Measurements from ENCODE around the gene SUN2. TPM values are rescaled to one million over a fixed set of nuclear protein-coding genes. Genes with fewer than 3 reads are reported as not detected.
A peak's percentile ranks its signal among the peaks of the same experiment; 100 is the strongest.

The SUN2 gene
- total and polyA plus RNA-seq, 9 donors: 21.2 to 311 (median 181) TPM

DNA sequence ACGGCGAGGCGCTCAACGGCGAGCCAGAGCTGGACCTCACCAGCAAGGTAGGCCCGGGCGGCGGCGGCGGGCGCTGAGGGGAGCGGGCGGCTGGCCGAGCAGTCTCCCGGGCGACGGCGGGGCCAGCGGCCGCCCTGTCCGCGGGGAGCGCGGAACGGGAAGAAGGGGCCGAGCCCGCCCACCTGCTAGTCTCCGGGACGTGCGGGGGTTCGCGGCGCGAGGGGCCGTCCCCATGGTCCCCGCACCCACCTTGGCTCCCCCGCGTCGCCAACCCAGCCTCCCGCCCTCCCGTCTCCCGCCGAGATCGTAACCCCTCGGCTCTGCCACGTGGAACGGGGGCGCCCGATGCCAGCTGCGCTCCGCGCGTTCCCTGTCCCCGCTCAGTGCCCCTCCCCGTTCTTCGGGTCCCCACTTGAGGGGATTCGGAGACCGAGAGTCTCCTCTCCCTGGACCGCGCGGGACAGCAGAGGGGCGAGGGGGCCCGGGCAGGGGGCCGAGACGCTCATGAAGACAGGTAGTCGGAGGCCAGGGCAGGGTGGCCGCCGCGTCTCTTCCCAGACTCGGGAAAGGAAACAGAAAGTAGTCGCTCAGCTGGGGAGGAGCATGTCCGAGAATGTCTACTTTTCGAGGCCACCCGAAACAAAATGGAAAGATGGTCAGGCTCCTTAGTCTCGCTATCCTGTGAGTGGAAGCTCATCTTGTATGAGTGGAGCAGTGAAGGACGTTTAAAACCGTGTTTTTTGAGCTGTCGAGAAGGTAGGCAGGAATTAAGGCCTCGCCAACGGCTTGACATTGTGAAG, 49.5 kb downstream of the SUN2 start:
- WGBS, 3 donors: 0 to 1% (median 0%) methylated on average over 39 to 80 of the region's 80 CpGs
- peak overlapping the region; percentile 89 for H3K4me3 ChIP-seq
- no peaks in the 10 kb centered on the region for H3K9me3 ChIP-seq
- no peaks in the 10 kb centered on the region for H3K36me3 ChIP-seq
- H3K4me1 ChIP-seq (ENCODE audit: insufficient read depth): peaks cover 7% of the 10 kb centered on the region
- H3K27ac ChIP-seq: peak overlapping the region; percentile 77 to 96
- no peak for TF ChIP-seq EP300 (IDR thresholded peaks at IDR 0.05)
- TF ChIP-seq, protein P1, sequence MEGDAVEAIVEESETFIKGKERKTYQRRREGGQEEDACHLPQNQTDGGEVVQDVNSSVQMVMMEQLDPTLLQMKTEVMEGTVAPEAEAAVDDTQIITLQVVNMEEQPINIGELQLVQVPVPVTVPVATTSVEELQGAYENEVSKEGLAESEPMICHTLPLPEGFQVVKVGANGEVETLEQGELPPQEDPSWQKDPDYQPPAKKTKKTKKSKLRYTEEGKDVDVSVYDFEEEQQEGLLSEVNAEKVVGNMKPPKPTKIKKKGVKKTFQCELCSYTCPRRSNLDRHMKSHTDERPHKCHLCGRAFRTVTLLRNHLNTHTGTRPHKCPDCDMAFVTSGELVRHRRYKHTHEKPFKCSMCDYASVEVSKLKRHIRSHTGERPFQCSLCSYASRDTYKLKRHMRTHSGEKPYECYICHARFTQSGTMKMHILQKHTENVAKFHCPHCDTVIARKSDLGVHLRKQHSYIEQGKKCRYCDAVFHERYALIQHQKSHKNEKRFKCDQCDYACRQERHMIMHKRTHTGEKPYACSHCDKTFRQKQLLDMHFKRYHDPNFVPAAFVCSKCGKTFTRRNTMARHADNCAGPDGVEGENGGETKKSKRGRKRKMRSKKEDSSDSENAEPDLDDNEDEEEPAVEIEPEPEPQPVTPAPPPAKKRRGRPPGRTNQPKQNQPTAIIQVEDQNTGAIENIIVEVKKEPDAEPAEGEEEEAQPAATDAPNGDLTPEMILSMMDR (IDR thresholded peaks at IDR 0.05): no peak
- no peak for TF ChIP-seq POLR2A (IDR thresholded peaks at IDR 0.05)
- intact Hi-C loops (cut with DNase I): no loop called here
- H3K27me3 ChIP-seq: no peaks in the 10 kb centered on the region
- peak; percentile 47 to 76 (median 72) for DNase-seq

DNA sequence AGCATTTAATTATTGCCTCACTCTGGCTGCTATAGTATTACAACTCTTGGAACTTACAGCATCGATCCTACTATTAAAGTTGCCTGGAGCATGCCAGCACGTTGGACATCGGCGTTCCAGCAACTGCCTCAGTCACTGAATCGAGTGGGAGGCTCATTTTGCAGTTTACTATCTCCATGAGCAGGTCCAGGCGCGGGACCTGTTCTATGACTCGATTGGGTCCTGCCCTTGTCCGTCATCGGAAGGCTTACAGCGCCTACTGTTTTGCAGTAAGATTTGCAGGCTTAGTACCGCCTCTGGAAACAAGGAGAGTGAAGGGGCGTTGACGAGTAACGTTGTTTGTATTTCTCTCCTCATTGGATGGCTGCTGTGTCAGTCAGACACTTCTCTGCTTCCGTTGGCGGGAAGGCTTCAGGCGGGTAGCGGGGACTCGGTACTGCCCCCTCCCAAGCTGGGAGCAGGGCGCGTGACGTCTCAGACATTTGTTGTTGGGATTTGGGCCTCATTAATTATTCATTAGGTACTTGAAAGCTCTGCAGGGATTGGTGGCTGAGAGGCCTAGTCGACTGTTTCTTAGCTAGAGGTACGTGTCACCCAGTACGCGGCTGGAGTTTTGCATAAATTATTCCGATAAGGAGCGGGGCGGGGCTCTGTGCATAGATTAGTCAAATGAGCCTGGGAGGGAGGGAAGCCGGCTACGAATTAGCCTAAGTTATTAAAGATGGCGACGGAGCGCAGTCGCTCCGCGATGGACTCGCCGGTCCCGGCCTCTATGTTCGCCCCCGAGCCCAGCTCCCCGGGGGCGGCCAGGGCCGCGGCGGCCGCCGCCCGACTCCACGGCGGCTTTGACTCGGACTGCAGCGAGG, 50.3 kb downstream of the SUN2 start, which contains the start of gene GTPBP1:
TSS of gene GTPBP1 (plus strand) at position 710 of the 866 bp plus-strand sequence. CDS start at position 722, 12 bp downstream.
- WGBS, 3 donors: 0 to 1% (median 1%) methylated on average over 52 to 55 of the region's 55 CpGs
- Histone ChIP-seq H3K4me3 (peak within 1 kb of the TSS; percentile 89), H3K27me3 (no peaks in the 10 kb centered on the region), H3K4me1 (ENCODE audit: insufficient read depth) (peaks cover 7% of the 10 kb centered on the region), H3K27ac (peak within 1 kb of the TSS; percentile 77 to 96), H3K9me3 (no peaks in the 10 kb centered on the region), H3K36me3 (no peaks in the 10 kb centered on the region)
- DNase-seq: peak; percentile 96 to 99 (median 97)
- intact Hi-C loops (cut with DNase I): no loop called here
- TF ChIP-seq, protein P1 (IDR thresholded peaks at IDR 0.05): peak in 1 of 3 donors; percentile 17
- peak; percentile 81 for TF ChIP-seq POLR2A (IDR thresholded peaks at IDR 0.05)
- peak; percentile 95 for TF ChIP-seq EP300 (IDR thresholded peaks at IDR 0.05)

DNA sequence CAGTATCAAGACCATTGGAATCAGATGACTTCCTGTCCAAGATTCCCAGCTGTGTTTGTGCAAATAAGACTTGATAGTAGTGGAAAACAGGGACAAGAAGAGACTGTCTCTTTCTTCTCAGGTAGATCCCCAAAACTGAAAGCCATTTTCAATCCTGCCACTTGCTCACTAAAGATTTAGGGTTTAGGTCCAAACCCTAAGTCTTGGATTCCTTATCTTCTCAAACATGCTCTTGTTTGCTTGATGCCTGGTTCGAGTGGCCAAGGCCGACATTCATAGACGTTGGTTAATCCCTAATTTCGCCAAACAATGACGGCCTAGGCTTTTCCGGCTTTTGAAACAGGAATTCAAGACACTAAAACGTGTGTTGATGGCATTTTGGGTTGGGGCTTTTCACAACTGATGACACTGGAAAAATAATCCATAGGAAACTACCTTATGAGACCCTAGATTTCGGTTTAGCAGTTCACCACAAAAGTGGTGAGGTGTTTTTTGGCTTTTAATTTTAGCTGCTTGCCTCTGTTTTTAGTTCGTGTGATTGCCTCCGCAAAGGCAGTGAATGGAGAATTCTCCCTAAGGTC, 51.1 kb downstream of the SUN2 start:
- no peaks in the 10 kb centered on the region for H3K9me3 ChIP-seq
- intact Hi-C loops (cut with DNase I): no loop called here
- H3K36me3 ChIP-seq: no peaks in the 10 kb centered on the region
- peaks cover 8% of the 10 kb centered on the region for H3K4me1 ChIP-seq (ENCODE audit: insufficient read depth)
- peak overlapping the region; percentile 49 to 74 for H3K27ac ChIP-seq
- no peak for TF ChIP-seq POLR2A (IDR thresholded peaks at IDR 0.05)
- TF ChIP-seq, protein P1 (IDR thresholded peaks at IDR 0.05): no peak
- TF ChIP-seq EP300 (IDR thresholded peaks at IDR 0.05): no peak
- WGBS, 3 donors: 18 to 24% (median 20%) methylated on average over 10 of the region's 10 CpGs
- H3K27me3 ChIP-seq: no peaks in the 10 kb centered on the region
- DNase-seq: no peak
- peak overlapping the region; percentile 25 for H3K4me3 ChIP-seq
